ENCODE results near the gene UNC13D. TPM values are rescaled to one million over a fixed set of nuclear protein-coding genes. Genes with fewer than 3 reads are reported as not detected.

The UNC13D gene
- total and polyA plus RNA-seq, 11 donors, result 2.1 to 28.5 (median 5.8) TPM

- Histone ChIP-seq H3K4me3 (no peak overlapping the region), H3K27me3 (no peaks in the 10 kb centered on the region), H3K27ac (peak overlapping the region in 10 of 12 donors; percentile 80 to 93 (median 86)), H3K4me1 (peaks cover 8 to 45% (median 32%) of the 10 kb centered on the region in 12 donors), H3K9me3 (no peaks in the 10 kb centered on the region), H3K36me3 (peaks cover 0 to 42% (median 24%) of the 10 kb centered on the region in 9 donors)
- TF ChIP-seq, protein P1, sequence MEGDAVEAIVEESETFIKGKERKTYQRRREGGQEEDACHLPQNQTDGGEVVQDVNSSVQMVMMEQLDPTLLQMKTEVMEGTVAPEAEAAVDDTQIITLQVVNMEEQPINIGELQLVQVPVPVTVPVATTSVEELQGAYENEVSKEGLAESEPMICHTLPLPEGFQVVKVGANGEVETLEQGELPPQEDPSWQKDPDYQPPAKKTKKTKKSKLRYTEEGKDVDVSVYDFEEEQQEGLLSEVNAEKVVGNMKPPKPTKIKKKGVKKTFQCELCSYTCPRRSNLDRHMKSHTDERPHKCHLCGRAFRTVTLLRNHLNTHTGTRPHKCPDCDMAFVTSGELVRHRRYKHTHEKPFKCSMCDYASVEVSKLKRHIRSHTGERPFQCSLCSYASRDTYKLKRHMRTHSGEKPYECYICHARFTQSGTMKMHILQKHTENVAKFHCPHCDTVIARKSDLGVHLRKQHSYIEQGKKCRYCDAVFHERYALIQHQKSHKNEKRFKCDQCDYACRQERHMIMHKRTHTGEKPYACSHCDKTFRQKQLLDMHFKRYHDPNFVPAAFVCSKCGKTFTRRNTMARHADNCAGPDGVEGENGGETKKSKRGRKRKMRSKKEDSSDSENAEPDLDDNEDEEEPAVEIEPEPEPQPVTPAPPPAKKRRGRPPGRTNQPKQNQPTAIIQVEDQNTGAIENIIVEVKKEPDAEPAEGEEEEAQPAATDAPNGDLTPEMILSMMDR (IDR thresholded peaks at IDR 0.05), result no peak
- TF ChIP-seq POLR2A (IDR thresholded peaks at IDR 0.05), result no peak
- ATAC-seq (no peak), DNase-seq (peak in 1 of 5 donors; percentile 20)
- intact Hi-C loops (cut with DNase I), result loop anchor here in 1 of 10 donors (2.0 kb wide), 1 partner anchor 23 kb away; the partner anchor contains the start of gene UNK
- 87 to 94% (median 93%) methylated on average over 3 of the region's 3 CpGs for WGBS, 4 donors
Measured at GRCh38 chr17:75807861-75808260, 36.3 kb downstream of the UNC13D start.

GRCh38 chr17:75806822-75807500 is 37.2 kb downstream of the UNC13D start:
- intact Hi-C loops (cut with DNase I), result no loop called here

DNA sequence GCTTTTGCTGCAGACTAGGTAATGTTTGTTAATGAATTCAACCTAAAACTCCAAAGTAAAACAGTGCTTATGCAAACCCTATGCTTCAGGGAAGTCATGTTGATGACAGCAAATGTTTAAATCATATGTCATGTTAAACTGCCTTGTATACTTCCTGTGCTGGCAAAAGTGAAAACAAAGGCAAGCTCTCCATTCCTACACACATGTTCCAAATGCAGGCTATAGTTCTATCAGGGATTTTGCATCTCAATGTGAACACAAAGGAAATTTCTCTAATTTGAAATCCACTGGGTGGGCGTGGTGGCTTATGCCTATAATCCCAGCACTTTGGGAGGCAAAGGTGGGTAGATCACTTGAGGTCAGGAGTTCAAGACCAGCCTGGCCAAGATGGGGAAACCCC is 40.3 kb downstream of the UNC13D start:
- no peak for DNase-seq
- no peak overlapping the region for H3K4me3 ChIP-seq
- TF ChIP-seq, protein P1 (IDR thresholded peaks at IDR 0.05), result no peak
- no peak for TF ChIP-seq POLR2A (IDR thresholded peaks at IDR 0.05)
- no peak overlapping the region for H3K27ac ChIP-seq
- H3K36me3 ChIP-seq, result peaks cover 0 to 26% (median 13%) of the 10 kb centered on the region in 9 donors
- no peaks in the 10 kb centered on the region for H3K27me3 ChIP-seq
- no peaks in the 10 kb centered on the region for H3K9me3 ChIP-seq
- intact Hi-C loops (cut with DNase I), result no loop called here
- no peak for ATAC-seq
- H3K4me1 ChIP-seq, result peaks cover 4 to 26% (median 16%) of the 10 kb centered on the region in 12 donors
- WGBS, 4 donors, result 90 to 100% (median 94%) methylated on average over 1 of the region's 1 CpG

More at GRCh38 chr17:75806822-75807500, 37.2 kb downstream of the UNC13D start:
- TF ChIP-seq, protein P1 (IDR thresholded peaks at IDR 0.05), result no peak
- no peak for TF ChIP-seq POLR2A (IDR thresholded peaks at IDR 0.05)
- ATAC-seq (peak; percentile 60 to 77 (median 74)), DNase-seq (peak in 2 of 5 donors; percentile 67 to 70)
- H3K27ac ChIP-seq, result peak overlapping the region in 6 of 12 donors; percentile 36 to 93 (median 88)
- no peak overlapping the region for H3K4me3 ChIP-seq
- peaks cover 8 to 45% (median 32%) of the 10 kb centered on the region in 12 donors for H3K4me1 ChIP-seq
- 48 to 70% (median 68%) methylated on average over 4 of the region's 4 CpGs for WGBS, 4 donors
- peaks cover 0 to 33% (median 15%) of the 10 kb centered on the region in 9 donors for H3K36me3 ChIP-seq
- H3K9me3 ChIP-seq, result no peaks in the 10 kb centered on the region
- no peaks in the 10 kb centered on the region for H3K27me3 ChIP-seq

- intact Hi-C loops (cut with DNase I), result no loop called here
- ATAC-seq (peak in 1 of 4 donors; percentile 14), DNase-seq (no peak)
- TF ChIP-seq POLR2A (IDR thresholded peaks at IDR 0.05), result no peak
- TF ChIP-seq, protein P1 (IDR thresholded peaks at IDR 0.05), result no peak
- no peaks in the 10 kb centered on the region for H3K9me3 ChIP-seq
- 88 to 91% (median 89%) methylated on average over 4 of the region's 4 CpGs for WGBS, 4 donors
- no peak overlapping the region for H3K27ac ChIP-seq
- no peak overlapping the region for H3K4me3 ChIP-seq
- peaks cover 0 to 66% (median 45%) of the 10 kb centered on the region in 9 donors for H3K36me3 ChIP-seq
- no peaks in the 10 kb centered on the region for H3K27me3 ChIP-seq
- no peaks in the 10 kb centered on the region for H3K4me1 ChIP-seq
Measured at GRCh38 chr17:75799402-75799801, 44.8 kb downstream of the UNC13D start.

Data from heart left ventricle (tissue), 16 donors.